ENCODE data around the gene NCF2. TPM values are rescaled to one million over a fixed set of nuclear protein-coding genes. Genes with fewer than 3 reads are reported as not detected.

NCF2 gene
- total and polyA plus RNA-seq, 4 donors: 1.2 to 15.1 (median 7.5) TPM

GRCh38 chr1:183612407-183612806 is 22.1 kb upstream of the NCF2 start:
- no peak overlapping the region for H3K9ac ChIP-seq (ENCODE audit: low read depth in 1 of 2, low read length in 2 of 2)
- H3K4me1 ChIP-seq (ENCODE audit: control insufficient read depth in 4 of 4, insufficient read depth in 4 of 4, low read length in 3 of 4): peaks cover 0 to 3% (median 1%) of the 10 kb centered on the region in 4 donors
- DNase-seq (ENCODE audit: low spot score): no peak
- H3K36me3 ChIP-seq (ENCODE audit: control insufficient read depth in 4 of 4, insufficient read depth in 3 of 4, low read depth in 1 of 4, low read length in 3 of 4): no peaks in the 10 kb centered on the region
- H3K9me3 ChIP-seq (ENCODE audit: control insufficient read depth in 4 of 4, low read length in 3 of 4): no peaks in the 10 kb centered on the region
- no peak overlapping the region for H3K27ac ChIP-seq (ENCODE audit: low read depth in 1 of 2, low read length in 2 of 2)
- H3K4me3 ChIP-seq (ENCODE audit: low read depth in 1 of 3, low read length in 3 of 3): no peak overlapping the region
- TF ChIP-seq, protein P1, sequence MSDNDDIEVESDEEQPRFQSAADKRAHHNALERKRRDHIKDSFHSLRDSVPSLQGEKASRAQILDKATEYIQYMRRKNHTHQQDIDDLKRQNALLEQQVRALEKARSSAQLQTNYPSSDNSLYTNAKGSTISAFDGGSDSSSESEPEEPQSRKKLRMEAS (IDR thresholded peaks at IDR 0.05): no peak
- TF ChIP-seq NR2F2 (IDR thresholded peaks at IDR 0.05): no peak
- no peak for TF ChIP-seq TAF1 (conservative IDR thresholded peaks at IDR 0.05)
- no peak for TF ChIP-seq RAD21 (IDR thresholded peaks at IDR 0.05)
- no peak for TF ChIP-seq FOXA1 (IDR thresholded peaks at IDR 0.05)
- no peak for TF ChIP-seq ZBTB33 (IDR thresholded peaks at IDR 0.05)
- no peak for TF ChIP-seq JUND (IDR thresholded peaks at IDR 0.05)
- no peak for TF ChIP-seq REST (IDR thresholded peaks at IDR 0.05)
- no peaks in the 10 kb centered on the region for H3K27me3 ChIP-seq (ENCODE audit: control insufficient read depth in 4 of 4, insufficient read depth in 4 of 4, low read length in 3 of 4)
- WGBS: 74% methylated on average over 3 of the region's 3 CpGs

DNA sequence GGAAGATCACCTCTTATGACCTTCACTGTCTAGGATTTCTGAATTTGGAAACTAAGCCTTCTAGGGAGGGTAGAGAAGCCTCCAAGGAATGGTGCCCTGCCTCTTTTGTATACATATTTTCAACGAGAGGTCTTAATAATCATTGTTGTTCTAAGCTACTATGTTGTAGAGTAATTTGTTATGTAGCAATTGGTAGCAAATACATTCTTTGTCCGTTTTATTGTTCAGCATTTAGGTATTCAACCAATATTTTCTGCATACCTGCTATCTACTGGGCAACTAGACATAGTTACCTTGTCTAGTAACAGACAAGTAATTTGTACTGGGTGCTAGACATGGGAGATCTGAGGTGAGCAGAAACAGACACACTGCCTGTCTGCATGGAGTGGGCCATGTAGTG is 20.8 kb upstream of the NCF2 start:
- no peak for TF ChIP-seq EGR1 (IDR thresholded peaks at IDR 0.05; ENCODE audit: low read depth in 2 of 2)
- no peak for TF ChIP-seq RAD21 (IDR thresholded peaks at IDR 0.05)
- no peak for TF ChIP-seq FOXA1 (IDR thresholded peaks at IDR 0.05)
- no peak for TF ChIP-seq HNF4A (conservative IDR thresholded peaks at IDR 0.05)
- no peak for TF ChIP-seq SP1 (IDR thresholded peaks at IDR 0.05)
- TF ChIP-seq, protein P2, sequence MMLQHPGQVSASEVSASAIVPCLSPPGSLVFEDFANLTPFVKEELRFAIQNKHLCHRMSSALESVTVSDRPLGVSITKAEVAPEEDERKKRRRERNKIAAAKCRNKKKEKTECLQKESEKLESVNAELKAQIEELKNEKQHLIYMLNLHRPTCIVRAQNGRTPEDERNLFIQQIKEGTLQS (IDR thresholded peaks at IDR 0.05): no peak
- no peak for TF ChIP-seq TAF1 (conservative IDR thresholded peaks at IDR 0.05)
- no peak for TF ChIP-seq ZBTB33 (IDR thresholded peaks at IDR 0.05)
- TF ChIP-seq GABPA (IDR thresholded peaks at IDR 0.05 in 1 of 2, conservative IDR thresholded peaks at IDR 0.05 in 1 of 2): no peak
- no peak for TF ChIP-seq FOXA2 (IDR thresholded peaks at IDR 0.05)
- TF ChIP-seq YY1 (IDR thresholded peaks at IDR 0.05): no peak
- H3K9ac ChIP-seq (ENCODE audit: low read depth in 1 of 2, low read length in 2 of 2): no peak overlapping the region
- H3K27me3 ChIP-seq (ENCODE audit: control insufficient read depth in 4 of 4, insufficient read depth in 4 of 4, low read length in 3 of 4): no peaks in the 10 kb centered on the region
- H3K4me1 ChIP-seq (ENCODE audit: control insufficient read depth in 4 of 4, insufficient read depth in 4 of 4, low read length in 3 of 4): peaks cover 0 to 3% (median 1%) of the 10 kb centered on the region in 4 donors
- H3K36me3 ChIP-seq (ENCODE audit: control insufficient read depth in 4 of 4, insufficient read depth in 3 of 4, low read depth in 1 of 4, low read length in 3 of 4): no peaks in the 10 kb centered on the region
- no peaks in the 10 kb centered on the region for H3K9me3 ChIP-seq (ENCODE audit: control insufficient read depth in 4 of 4, low read length in 3 of 4)
- H3K27ac ChIP-seq (ENCODE audit: low read depth in 1 of 2, low read length in 2 of 2): no peak overlapping the region
- 42% methylated on average over 2 of the region's 2 CpGs for WGBS
- DNase-seq (ENCODE audit: low spot score): no peak
- no peak overlapping the region for H3K4me3 ChIP-seq (ENCODE audit: low read depth in 1 of 3, low read length in 3 of 3)
